Spleen (tissue), 11 donors: ENCODE measurements around the gene NEO1. TPM values are rescaled to one million over a fixed set of nuclear protein-coding genes. Genes with fewer than 3 reads are reported as not detected.
A peak's percentile ranks its signal among the peaks of the same experiment; 100 is the strongest.

ENCODE experiments used
- DNase-seq: peaks from one replicate; pipeline ENCODE4 v3.0.0-alpha.2; 2020
- H3K27ac ChIP-seq, 8 donors: fragments of 200-600 bp; sonication (generic) in 7 of 8; 1 replicate in 4 of 8; 2 replicates in 4 of 8; pipeline versions ENCODE4 v1.5.0 to v1.8.0; 2016 to 2021; ENCODE audit warnings: inconsistent platforms in 4 of 8, mild to moderate bottlenecking in 4 of 8, moderate library complexity in 1 of 8
- H3K27me3 ChIP-seq, 7 donors: fragments of 200-600 bp; sonication (generic) in 6 of 7; replicated peaks in 1 of 7; 1 replicate in 4 of 7; 2 replicates in 3 of 7; pipeline versions ENCODE4 v1.5.0 to v1.8.0; 2016 to 2021; ENCODE audit warnings: inconsistent platforms in 3 of 7, mild to moderate bottlenecking in 1 of 7
- H3K36me3 ChIP-seq, 6 donors: fragments of 200-600 bp; sonication (generic) in 5 of 6; 1 replicate in 4 of 6; 2 replicates in 2 of 6; pipeline versions ENCODE4 v1.5.0 to v1.8.0; 2016 to 2021; ENCODE audit warnings: inconsistent platforms in 2 of 6
- H3K4me1 ChIP-seq, 6 donors: fragments of 200-600 bp; sonication (generic) in 5 of 6; 1 replicate in 3 of 6; 2 replicates in 3 of 6; pipeline versions ENCODE4 v1.5.0 to v1.8.0; 2016 to 2021; ENCODE audit warnings: inconsistent platforms in 3 of 6
- H3K4me3 ChIP-seq, 8 donors: fragments of 200-600 bp; sonication (generic) in 7 of 8; 1 replicate in 4 of 8; 2 replicates in 4 of 8; pipeline versions ENCODE4 v1.5.0 to v1.8.0; 2016 to 2021; ENCODE audit warnings: inconsistent platforms in 4 of 8, mild to moderate bottlenecking in 4 of 8, moderate library complexity in 2 of 8
- H3K9me3 ChIP-seq, 8 donors: fragments of 200-600 bp; sonication (generic) in 7 of 8; 1 replicate in 4 of 8; 2 replicates in 4 of 8; pipeline versions ENCODE4 v1.5.0 to v1.8.0; 2016 to 2021; ENCODE audit warnings: inconsistent platforms in 4 of 8
- CTCF ChIP-seq, 11 experiments: fragments of 200-600 bp in 7 of 11; fragments of 450-650 bp in 4 of 11; sonication (generic) in 4 of 11; IDR thresholded peaks in 8 of 11; conservative IDR thresholded peaks in 3 of 11; 1 replicate in 7 of 11; 2 replicates in 4 of 11; pipeline versions ENCODE4 v1.4.0 to v1.8.0; 2016 to 2021; ENCODE audit warnings: antibody characterized with exemption in 11 of 11, inconsistent platforms in 4 of 11, mild to moderate bottlenecking in 1 of 11
- POLR2A ChIP-seq, 3 donors: fragments of 450-650 bp; IDR thresholded peaks; one replicate each; pipeline ENCODE4 v1.5.1; 2017; ENCODE audit warnings: antibody characterized with exemption in 3 of 3, mild to moderate bottlenecking in 1 of 3
- POLR2AphosphoS5 ChIP-seq, 3 donors: sonication (generic); formaldehyde crosslinking; IDR thresholded peaks; one replicate each; pipeline ENCODE4 v1.5.1; 2017; ENCODE audit warnings: antibody characterized with exemption in 3 of 3
- WGBS, 5 donors: extraction: QIAGEN DNeasy Blood & Tissue Kit in 3 of 5; methylation state at CpG; one replicate each; pipeline versions ENCODE4 v1.1.5 to v1.1.7; 2013 to 2018; 5-methylcytosine and 5-hydroxymethylcytosine counted together
- intact Hi-C: fragments of 100-400 bp; cut with DNase I; formaldehyde crosslinking; loops from one replicate; pipeline ENCODE4 v1.15.0; 2023; ENCODE audit warnings: low total_unique reads
- polyA plus RNA-seq, 3 donors: library from polyadenylated mRNA; stranded (reverse); fragments of 200-250 nt; gene quantifications; one replicate each; pipeline ENCODE4 v1.2.1, GENCODE V29; 2013
- total RNA-seq, 7 donors: library from RNA; depleted of rRNA in 3 of 7; stranded (reverse); fragments of >200 nt in 3 of 7; fragmentation: NEBNext Ultra II Directional in 4 of 7; extraction: Animal tissue kit (Norgen Biotek cat#: 25700) in 4 of 7; gene quantifications; one replicate each; pipeline versions ENCODE4 v1.1.0 to v1.2.1, GENCODE V29; 2016 to 2021
- donor health status: healthy with polysubstance abuse.
- donor health status: DM: no; HTN: no; CAD: no; lungs with moderate emphysema.
- donor health status: DM: no; HTN: no; CAD: no.
- donor health status: Bipolar disorder and iron deficiency.
- donor health status: healthy.
- donor health status: DM: no; HTN: no; CAD: no.
- donor health status: DM: yes; HTN: yes; CAD: no.

Gene NEO1
- total and polyA plus RNA-seq, 10 donors = 1.4 to 14.3 (median 10.5) TPM

DNA sequence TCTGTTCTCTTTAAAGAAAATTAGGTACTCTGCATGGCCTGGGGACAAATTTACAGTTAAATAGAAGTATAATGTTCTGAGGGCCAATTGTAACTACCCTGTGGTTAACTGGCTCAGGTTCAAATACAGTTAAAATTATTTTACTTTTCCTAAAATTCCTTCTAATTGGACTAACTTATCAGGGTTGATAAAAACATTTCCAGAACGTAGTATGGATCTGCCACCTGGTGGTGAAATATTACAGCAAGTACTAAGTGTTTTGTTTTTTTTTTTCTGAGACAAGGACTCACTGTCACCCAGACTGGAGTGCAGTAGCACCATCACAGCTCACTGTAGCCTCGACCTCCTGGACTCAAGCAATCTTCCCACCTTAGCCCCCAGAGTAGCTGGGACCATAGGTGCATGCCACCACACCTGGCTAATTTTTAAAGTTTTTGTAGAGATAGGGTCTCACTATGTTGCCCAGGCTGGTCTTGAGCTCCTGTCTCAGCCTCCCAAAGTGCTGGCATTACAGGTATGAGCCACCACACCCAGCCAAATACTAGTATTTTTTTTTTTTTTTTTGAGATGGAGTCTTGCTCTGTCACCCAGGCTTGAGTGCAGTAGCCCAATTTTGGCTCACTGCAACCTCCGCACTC lies 29.2 kb downstream of the NEO1 start:
- peaks cover 0 to 57% (median 7%) of the 10 kb centered on the region in 7 donors for H3K27me3 ChIP-seq
- intact Hi-C loops = loop anchor here (5.0 kb wide), 1 partner anchor 359 kb away; no protein-coding TSS in a partner anchor
- peaks cover 0 to 27% (median 19%) of the 10 kb centered on the region in 6 donors for H3K4me1 ChIP-seq
- WGBS, 5 donors = 31 to 40% (median 36%) methylated on average over 3 of the region's 3 CpGs
- no peaks in the 10 kb centered on the region for H3K36me3 ChIP-seq
- TF ChIP-seq POLR2AphosphoS5 (IDR thresholded peaks at IDR 0.05) = no peak
- no peak for TF ChIP-seq POLR2A (IDR thresholded peaks at IDR 0.05)
- peak in 9 of 11 experiments; percentile 31 to 70 (median 56) for TF ChIP-seq CTCF (IDR thresholded peaks at IDR 0.05 in 8 of 11, conservative IDR thresholded peaks at IDR 0.05 in 3 of 11)
- no peak overlapping the region for H3K27ac ChIP-seq
- peaks cover 0 to 4% (median 0%) of the 10 kb centered on the region in 8 donors for H3K9me3 ChIP-seq
- no peak overlapping the region for H3K4me3 ChIP-seq
- no peak for DNase-seq

DNA sequence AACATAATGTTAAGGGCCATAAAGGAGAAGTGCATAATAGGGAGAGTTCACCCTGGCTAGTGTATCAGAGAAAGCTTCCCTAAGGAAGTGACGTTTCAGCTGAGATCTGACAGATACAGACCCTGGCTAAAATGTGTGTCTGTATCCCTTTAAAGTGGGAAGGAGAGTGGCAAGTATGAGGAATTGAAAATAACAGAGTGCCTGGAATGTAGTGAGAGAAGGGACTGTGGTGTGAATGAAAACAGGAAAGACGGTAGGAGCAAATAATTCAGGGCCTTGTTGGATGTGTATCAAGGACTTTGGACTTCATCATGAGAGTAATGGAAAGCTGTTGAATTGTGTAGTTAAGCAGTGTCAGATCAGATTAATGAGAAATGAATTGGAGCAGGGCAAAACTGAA lies 30.5 kb downstream of the NEO1 start:
- TF ChIP-seq POLR2AphosphoS5 (IDR thresholded peaks at IDR 0.05) = no peak
- no peak for TF ChIP-seq CTCF (IDR thresholded peaks at IDR 0.05 in 8 of 11, conservative IDR thresholded peaks at IDR 0.05 in 3 of 11)
- TF ChIP-seq POLR2A (IDR thresholded peaks at IDR 0.05) = no peak
- intact Hi-C loops = loop anchor here (5.0 kb wide), 1 partner anchor 361 kb away; no protein-coding TSS in a partner anchor
- H3K4me1 ChIP-seq = peaks cover 0 to 27% (median 19%) of the 10 kb centered on the region in 6 donors
- DNase-seq = no peak
- no peaks in the 10 kb centered on the region for H3K36me3 ChIP-seq
- peaks cover 0 to 4% (median 0%) of the 10 kb centered on the region in 8 donors for H3K9me3 ChIP-seq
- peaks cover 0 to 52% (median 7%) of the 10 kb centered on the region in 7 donors for H3K27me3 ChIP-seq
- H3K4me3 ChIP-seq = no peak overlapping the region
- 20 to 28% (median 23%) methylated on average over 2 of the region's 2 CpGs for WGBS, 5 donors
- no peak overlapping the region for H3K27ac ChIP-seq

DNA sequence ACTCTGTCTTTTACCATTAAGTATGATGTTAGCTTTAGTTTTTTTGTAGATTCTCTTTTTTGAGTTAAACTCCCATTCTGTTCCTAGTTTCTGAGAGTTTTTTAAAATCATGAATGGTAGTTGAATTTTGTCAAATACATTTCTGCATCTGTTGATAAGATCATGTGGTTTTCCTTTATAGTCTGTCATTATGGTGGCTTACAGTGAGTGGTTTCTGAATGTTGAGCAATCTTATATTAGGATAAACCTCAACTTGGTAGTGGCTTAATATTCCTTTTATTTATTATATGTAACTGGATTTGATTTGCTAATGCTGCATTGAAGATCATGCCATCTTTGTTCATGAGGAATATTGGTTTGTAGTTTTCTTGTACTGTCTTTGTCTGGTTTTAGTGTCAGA lies 34.8 kb downstream of the NEO1 start:
- no peaks in the 10 kb centered on the region for H3K36me3 ChIP-seq
- no peak overlapping the region for H3K27ac ChIP-seq
- H3K4me1 ChIP-seq = peaks cover 0 to 2% (median 0%) of the 10 kb centered on the region in 6 donors
- no peak for DNase-seq
- H3K9me3 ChIP-seq = peaks cover 0 to 4% (median 0%) of the 10 kb centered on the region in 8 donors
- intact Hi-C loops = no loop called here
- TF ChIP-seq CTCF (IDR thresholded peaks at IDR 0.05 in 8 of 11, conservative IDR thresholded peaks at IDR 0.05 in 3 of 11) = no peak
- peaks cover 0 to 55% (median 0%) of the 10 kb centered on the region in 7 donors for H3K27me3 ChIP-seq
- H3K4me3 ChIP-seq = no peak overlapping the region

- H3K36me3 ChIP-seq = no peaks in the 10 kb centered on the region
- H3K4me3 ChIP-seq = no peak overlapping the region
- H3K4me1 ChIP-seq = no peaks in the 10 kb centered on the region
- H3K27ac ChIP-seq = no peak overlapping the region
- H3K27me3 ChIP-seq = peaks cover 0 to 6% (median 0%) of the 10 kb centered on the region in 7 donors
- H3K9me3 ChIP-seq = no peaks in the 10 kb centered on the region
- intact Hi-C loops = no loop called here
- DNase-seq = no peak
- TF ChIP-seq POLR2AphosphoS5 (IDR thresholded peaks at IDR 0.05) (no peak), CTCF (IDR thresholded peaks at IDR 0.05 in 8 of 11, conservative IDR thresholded peaks at IDR 0.05 in 3 of 11) (no peak), POLR2A (IDR thresholded peaks at IDR 0.05) (no peak)
- 91 to 97% (median 93%) methylated on average over 3 of the region's 3 CpGs for WGBS, 5 donors
Observed at GRCh38 chr15:73105064-73105463, 52.8 kb downstream of the NEO1 start.
